AG08396 (cell line): ENCODE results near the gene GATAD2A.
A peak's percentile ranks its signal among the peaks of the same experiment; 100 is the strongest.

Source experiments
- DNase-seq: peaks from one replicate; pipeline ENCODE4 v3.0.0; 2012; ENCODE audit warnings: low spot score, mixed read lengths

The GATAD2A gene

GRCh38 chr19:19420570-19421298 is 15.3 kb downstream of the GATAD2A start:
- DNase-seq: no peak

- DNase-seq: no peak
Observed at GRCh38 chr19:19421299-19421696, 15.8 kb downstream of the GATAD2A start.

- DNase-seq: no peak
Observed at GRCh38 chr19:19422156-19422555, 16.7 kb downstream of the GATAD2A start.

GRCh38 chr19:19423322-19423721 is 17.8 kb downstream of the GATAD2A start:
- DNase-seq: no peak

- no peak for DNase-seq
Observed at GRCh38 chr19:19425170-19425875, 19.8 kb downstream of the GATAD2A start.

GRCh38 chr19:19426216-19426615 is 20.7 kb downstream of the GATAD2A start:
- DNase-seq: no peak

GRCh38 chr19:19426799-19427198 is 21.3 kb downstream of the GATAD2A start:
- no peak for DNase-seq

GRCh38 chr19:19427302-19427701 is 21.8 kb downstream of the GATAD2A start:
- no peak for DNase-seq

- no peak for DNase-seq
Observed at GRCh38 chr19:19427944-19428343, 22.5 kb downstream of the GATAD2A start.

GRCh38 chr19:19428746-19429145 is 23.3 kb downstream of the GATAD2A start:
- no peak for DNase-seq

- no peak for DNase-seq
Observed at GRCh38 chr19:19429361-19429760, 23.9 kb downstream of the GATAD2A start.

- no peak for DNase-seq
Observed at GRCh38 chr19:19432732-19433131, 27.3 kb downstream of the GATAD2A start.

- no peak for DNase-seq
Observed at GRCh38 chr19:19433666-19434213, 28.3 kb downstream of the GATAD2A start.

GRCh38 chr19:19434483-19435045 is 29.1 kb downstream of the GATAD2A start:
- peak; percentile 60 for DNase-seq

GRCh38 chr19:19436137-19436691 is 30.7 kb downstream of the GATAD2A start:
- DNase-seq: no peak

GRCh38 chr19:19438366-19439175 is 33.1 kb downstream of the GATAD2A start:
- DNase-seq: no peak

- DNase-seq: no peak
Observed at GRCh38 chr19:19439176-19439482, 33.7 kb downstream of the GATAD2A start.

GRCh38 chr19:19443283-19443682 is 37.8 kb downstream of the GATAD2A start:
- no peak for DNase-seq

GRCh38 chr19:19443902-19444680 is 38.6 kb downstream of the GATAD2A start:
- no peak for DNase-seq

GRCh38 chr19:19444681-19445155 is 39.2 kb downstream of the GATAD2A start:
- peak; percentile 45 for DNase-seq

GRCh38 chr19:19445288-19445687 is 39.8 kb downstream of the GATAD2A start:
- no peak for DNase-seq
